HepG2 (cell line): ENCODE results near the gene SPTSSB. TPM values are rescaled to one million over a fixed set of nuclear protein-coding genes. Genes with fewer than 3 reads are reported as not detected.
A peak's percentile ranks its signal among the peaks of the same experiment; 100 is the strongest.

Source experiments
- BCL6 ChIP-seq: IDR thresholded peaks from 2 replicates; pipeline ENCODE4 v1.6.1; 2016; ENCODE audit warnings: missing genetic modification reagents, missing compliant biosample characterization
- DPF2 ChIP-seq: sonication (generic); formaldehyde crosslinking; IDR thresholded peaks from 2 replicates; pipeline ENCODE4 v1.4.0; 2020; ENCODE audit warnings: mild to moderate bottlenecking, low read depth, missing genetic modification reagents, borderline replicate concordance
- EHMT2 ChIP-seq: fragments of 200-600 bp; sonication (generic); IDR thresholded peaks from 2 replicates; pipeline ENCODE4 v1.7.0; 2017; ENCODE audit warnings: antibody characterized with exemption, low read depth, low read length, borderline replicate concordance
- FOXJ3 ChIP-seq: sonication (generic); formaldehyde crosslinking; IDR thresholded peaks from 2 replicates; pipeline ENCODE4 v1.4.0; 2020; ENCODE audit warnings: missing genetic modification reagents, mild to moderate bottlenecking, borderline replicate concordance
- NR2F6 ChIP-seq, 2 experiments: IDR thresholded peaks; 2 replicates each; pipeline ENCODE4 v1.6.1; 2016; ENCODE audit warnings: antibody characterized with exemption in 1 of 2, mild to moderate bottlenecking in 1 of 2
- RBFOX2 ChIP-seq: fragments of 200-400 bp; formaldehyde crosslinking; IDR thresholded peaks from 2 replicates; pipeline ENCODE4 v1.6.1; 2017; ENCODE audit warnings: low read depth, mild to moderate bottlenecking, low read length
- SAP130 ChIP-seq: IDR thresholded peaks from 2 replicates; pipeline ENCODE4 v1.6.1; 2016; ENCODE audit warnings: low read depth
- SMYD3 ChIP-seq: sonication (generic); formaldehyde crosslinking; IDR thresholded peaks from 2 replicates; pipeline ENCODE4 v1.8.1; 2023; ENCODE audit warnings: mild to moderate bottlenecking, missing genetic modification reagents
- SP140L ChIP-seq: sonication (generic); formaldehyde crosslinking; IDR thresholded peaks from 2 replicates; pipeline ENCODE4 v1.4.0; 2020; ENCODE audit warnings: missing genetic modification reagents, borderline replicate concordance
- YY1 ChIP-seq: IDR thresholded peaks from 2 replicates; pipeline ENCODE4 v1.6.1; 2011; ENCODE audit warnings: low read length, low read depth, moderate library complexity, mild to moderate bottlenecking; ENCODE audit not compliant: insufficient read depth, insufficient replicate concordance
- ZBTB7B ChIP-seq: sonication (generic); formaldehyde crosslinking; IDR thresholded peaks from 2 replicates; pipeline ENCODE4 v1.4.0; 2020; ENCODE audit warnings: missing genetic modification reagents
- ZFY ChIP-seq: sonication (generic); formaldehyde crosslinking; IDR thresholded peaks from 2 replicates; pipeline ENCODE4 v1.4.0; 2020; ENCODE audit warnings: missing genetic modification reagents
- ZMYM3 ChIP-seq: sonication (generic); formaldehyde crosslinking; IDR thresholded peaks from 2 replicates; pipeline ENCODE4 v1.5.1; 2020; ENCODE audit warnings: mild to moderate bottlenecking, missing genetic modification reagents
- ZNF619 ChIP-seq: sonication (generic); formaldehyde crosslinking; IDR thresholded peaks from 2 replicates; pipeline ENCODE4 v1.4.0; 2020; ENCODE audit warnings: mild to moderate bottlenecking, missing genetic modification reagents
- ZNF652 ChIP-seq: IDR thresholded peaks from 2 replicates; pipeline ENCODE4 v1.6.1; 2016; ENCODE audit warnings: low read depth, borderline replicate concordance
- ZNF891 ChIP-seq: sonication (generic); formaldehyde crosslinking; IDR thresholded peaks from 2 replicates; pipeline ENCODE4 v1.5.0; 2020; ENCODE audit warnings: mild to moderate bottlenecking, missing genetic modification reagents
- polyA plus RNA-seq, 8 experiments: library from polyadenylated mRNA; depleted of rRNA in 3 of 8; stranded (reverse) in 7 of 8; unstranded in 1 of 8; fragments of >200 nt; fragmentation: Illumina TruSeq in 4 of 8; extraction: Trizol in 4 of 8; gene quantifications; 2 replicates each; pipeline versions ENCODE4 v1.2.1 to v1.2.3, GENCODE V29; 2011 to 2016; ENCODE audit warnings: low read depth in 4 of 8, missing spikeins in 1 of 8, mixed read lengths in 1 of 8; ENCODE audit not compliant: insufficient read depth in 1 of 8
- total RNA-seq, 5 experiments: library from RNA; depleted of rRNA; stranded (reverse); fragments of >200 nt; fragmentation: Illumina TruSeq; extraction: Trizol; gene quantifications; 2 replicates each; pipeline ENCODE4 v1.2.3, GENCODE V29; 2016; ENCODE audit warnings: low read depth in 1 of 5
- TF ChIP-seq, protein P1 (sequence below): fragments of 450-650 bp; IDR thresholded peaks from 2 replicates; pipeline ENCODE4 v1.6.1; 2017; ENCODE audit warnings: mild to moderate bottlenecking
- TF ChIP-seq, protein P2 (sequence below): sonication (generic); formaldehyde crosslinking; IDR thresholded peaks from 2 replicates; pipeline ENCODE4 v1.5.1; 2020; ENCODE audit warnings: missing genetic modification reagents, mild to moderate bottlenecking, borderline replicate concordance
- TF ChIP-seq, protein P3 (sequence below): sonication (generic); formaldehyde crosslinking; IDR thresholded peaks from 2 replicates; pipeline ENCODE4 v1.8.1; 2022; ENCODE audit warnings: mild to moderate bottlenecking, missing genetic modification reagents
- TF ChIP-seq, protein P4 (sequence below): sonication (generic); formaldehyde crosslinking; IDR thresholded peaks from 2 replicates; pipeline ENCODE4 v1.5.0; 2020; ENCODE audit warnings: missing genetic modification reagents

The SPTSSB gene
- total and polyA plus RNA-seq, 2 of the 13 experiments (the other 11 are each of a cell fraction or from before 2014, with no cell fraction given): 0.51 to 2.4 TPM

DNA sequence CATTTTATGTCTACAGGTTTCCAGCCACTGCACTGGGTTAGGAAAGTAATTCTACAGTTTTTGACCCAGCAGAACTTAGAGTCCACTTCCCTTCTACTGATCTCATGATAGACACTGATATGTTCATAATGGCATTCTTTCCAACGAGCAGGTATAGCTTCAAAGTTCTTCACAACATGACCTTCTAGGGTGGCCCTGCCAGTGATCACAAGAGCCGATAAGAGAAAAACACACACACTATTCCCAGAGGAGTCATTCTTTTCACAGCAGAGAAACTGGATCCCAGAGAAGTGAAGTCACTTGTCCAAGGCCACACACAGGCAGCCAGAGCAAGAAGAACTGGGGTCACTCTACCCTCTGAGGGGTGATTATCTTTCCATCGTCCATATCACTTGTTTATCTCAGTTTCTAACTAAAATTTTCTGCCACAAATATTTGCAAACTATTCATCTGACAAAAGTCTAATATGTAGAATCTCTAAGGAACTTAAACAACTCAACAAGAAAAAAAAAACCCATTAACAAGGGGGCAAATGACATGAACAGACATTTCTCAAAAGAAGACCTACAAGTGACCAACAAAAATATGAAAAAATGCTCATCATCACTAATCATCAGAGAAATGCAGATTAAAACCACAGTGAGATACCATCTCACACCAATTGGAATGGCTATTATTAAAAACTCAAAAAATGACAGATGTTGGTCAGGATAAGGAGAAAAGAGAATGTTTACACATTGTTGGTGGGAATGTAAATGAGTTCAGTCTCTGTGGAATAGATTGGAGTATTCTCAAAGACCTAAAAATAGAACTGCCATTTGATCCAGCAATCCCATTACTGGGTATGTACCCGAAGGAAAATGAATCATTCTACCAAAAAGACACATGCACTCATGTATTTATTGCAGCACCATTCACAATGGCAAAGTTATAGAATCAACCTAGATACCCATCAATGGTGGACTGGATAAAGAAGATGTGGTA is 31.5 kb downstream of the SPTSSB start (continued):
- TF ChIP-seq RBFOX2 (no peak), ZMYM3 (peak; percentile 51; the same call in 1 of the 2 replicates), EHMT2 (no peak; the same call in 1 of the 2 replicates), NR2F6 (IDR thresholded peaks at IDR 0.05) (peak; percentile 81), NR2F6 (CRISPR knock-in tag; IDR thresholded peaks at IDR 0.05) (peak; percentile 84), ZNF891 (no peak), SAP130 (CRISPR knock-in tag) (peak; percentile 51; the same call in 1 of the 2 replicates), SP140L (CRISPR knock-in tag) (no peak), ZNF652 (CRISPR knock-in tag) (no peak), SMYD3 (no peak), BCL6 (CRISPR knock-in tag) (peak; percentile 65), ZBTB7B (CRISPR knock-in tag) (peak; percentile 70; the same call in 1 of the 2 replicates), ZNF619 (no peak), FOXJ3 (peak; percentile 71; the same call in 1 of the 2 replicates), ZFY (CRISPR knock-in tag) (no peak), DPF2 (no peak), YY1 (no peak)
- TF ChIP-seq, protein P1, sequence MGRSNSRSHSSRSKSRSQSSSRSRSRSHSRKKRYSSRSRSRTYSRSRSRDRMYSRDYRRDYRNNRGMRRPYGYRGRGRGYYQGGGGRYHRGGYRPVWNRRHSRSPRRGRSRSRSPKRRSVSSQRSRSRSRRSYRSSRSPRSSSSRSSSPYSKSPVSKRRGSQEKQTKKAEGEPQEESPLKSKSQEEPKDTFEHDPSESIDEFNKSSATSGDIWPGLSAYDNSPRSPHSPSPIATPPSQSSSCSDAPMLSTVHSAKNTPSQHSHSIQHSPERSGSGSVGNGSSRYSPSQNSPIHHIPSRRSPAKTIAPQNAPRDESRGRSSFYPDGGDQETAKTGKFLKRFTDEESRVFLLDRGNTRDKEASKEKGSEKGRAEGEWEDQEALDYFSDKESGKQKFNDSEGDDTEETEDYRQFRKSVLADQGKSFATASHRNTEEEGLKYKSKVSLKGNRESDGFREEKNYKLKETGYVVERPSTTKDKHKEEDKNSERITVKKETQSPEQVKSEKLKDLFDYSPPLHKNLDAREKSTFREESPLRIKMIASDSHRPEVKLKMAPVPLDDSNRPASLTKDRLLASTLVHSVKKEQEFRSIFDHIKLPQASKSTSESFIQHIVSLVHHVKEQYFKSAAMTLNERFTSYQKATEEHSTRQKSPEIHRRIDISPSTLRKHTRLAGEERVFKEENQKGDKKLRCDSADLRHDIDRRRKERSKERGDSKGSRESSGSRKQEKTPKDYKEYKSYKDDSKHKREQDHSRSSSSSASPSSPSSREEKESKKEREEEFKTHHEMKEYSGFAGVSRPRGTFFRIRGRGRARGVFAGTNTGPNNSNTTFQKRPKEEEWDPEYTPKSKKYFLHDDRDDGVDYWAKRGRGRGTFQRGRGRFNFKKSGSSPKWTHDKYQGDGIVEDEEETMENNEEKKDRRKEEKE: no peak
- TF ChIP-seq, protein P2, sequence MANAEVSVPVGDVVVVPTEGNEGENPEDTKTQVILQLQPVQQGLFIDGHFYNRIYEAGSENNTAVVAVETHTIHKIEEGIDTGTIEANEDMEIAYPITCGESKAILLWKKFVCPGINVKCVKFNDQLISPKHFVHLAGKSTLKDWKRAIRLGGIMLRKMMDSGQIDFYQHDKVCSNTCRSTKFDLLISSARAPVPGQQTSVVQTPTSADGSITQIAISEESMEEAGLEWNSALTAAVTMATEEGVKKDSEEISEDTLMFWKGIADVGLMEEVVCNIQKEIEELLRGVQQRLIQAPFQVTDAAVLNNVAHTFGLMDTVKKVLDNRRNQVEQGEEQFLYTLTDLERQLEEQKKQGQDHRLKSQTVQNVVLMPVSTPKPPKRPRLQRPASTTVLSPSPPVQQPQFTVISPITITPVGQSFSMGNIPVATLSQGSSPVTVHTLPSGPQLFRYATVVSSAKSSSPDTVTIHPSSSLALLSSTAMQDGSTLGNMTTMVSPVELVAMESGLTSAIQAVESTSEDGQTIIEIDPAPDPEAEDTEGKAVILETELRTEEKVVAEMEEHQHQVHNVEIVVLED: no peak
- TF ChIP-seq, protein P3, sequence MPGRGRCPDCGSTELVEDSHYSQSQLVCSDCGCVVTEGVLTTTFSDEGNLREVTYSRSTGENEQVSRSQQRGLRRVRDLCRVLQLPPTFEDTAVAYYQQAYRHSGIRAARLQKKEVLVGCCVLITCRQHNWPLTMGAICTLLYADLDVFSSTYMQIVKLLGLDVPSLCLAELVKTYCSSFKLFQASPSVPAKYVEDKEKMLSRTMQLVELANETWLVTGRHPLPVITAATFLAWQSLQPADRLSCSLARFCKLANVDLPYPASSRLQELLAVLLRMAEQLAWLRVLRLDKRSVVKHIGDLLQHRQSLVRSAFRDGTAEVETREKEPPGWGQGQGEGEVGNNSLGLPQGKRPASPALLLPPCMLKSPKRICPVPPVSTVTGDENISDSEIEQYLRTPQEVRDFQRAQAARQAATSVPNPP (CRISPR knock-in tag): no peak
- TF ChIP-seq, protein P4, sequence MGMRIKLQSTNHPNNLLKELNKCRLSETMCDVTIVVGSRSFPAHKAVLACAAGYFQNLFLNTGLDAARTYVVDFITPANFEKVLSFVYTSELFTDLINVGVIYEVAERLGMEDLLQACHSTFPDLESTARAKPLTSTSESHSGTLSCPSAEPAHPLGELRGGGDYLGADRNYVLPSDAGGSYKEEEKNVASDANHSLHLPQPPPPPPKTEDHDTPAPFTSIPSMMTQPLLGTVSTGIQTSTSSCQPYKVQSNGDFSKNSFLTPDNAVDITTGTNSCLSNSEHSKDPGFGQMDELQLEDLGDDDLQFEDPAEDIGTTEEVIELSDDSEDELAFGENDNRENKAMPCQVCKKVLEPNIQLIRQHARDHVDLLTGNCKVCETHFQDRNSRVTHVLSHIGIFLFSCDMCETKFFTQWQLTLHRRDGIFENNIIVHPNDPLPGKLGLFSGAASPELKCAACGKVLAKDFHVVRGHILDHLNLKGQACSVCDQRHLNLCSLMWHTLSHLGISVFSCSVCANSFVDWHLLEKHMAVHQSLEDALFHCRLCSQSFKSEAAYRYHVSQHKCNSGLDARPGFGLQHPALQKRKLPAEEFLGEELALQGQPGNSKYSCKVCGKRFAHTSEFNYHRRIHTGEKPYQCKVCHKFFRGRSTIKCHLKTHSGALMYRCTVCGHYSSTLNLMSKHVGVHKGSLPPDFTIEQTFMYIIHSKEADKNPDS (CRISPR knock-in tag): no peak
